Umbilical cord (tissue), 2 donors: Measurements from ENCODE around the gene PCCA. TPM values are rescaled to one million over a fixed set of nuclear protein-coding genes. Genes with fewer than 3 reads are reported as not detected.

Experiments used
- DNase-seq: peaks from one replicate; pipeline ENCODE4 v3.0.0-alpha.2; 2015; ENCODE audit warnings: low spot score
- total RNA-seq: library from RNA; depleted of rRNA; stranded (reverse); fragments of >200 nt; gene quantifications from one replicate; pipeline ENCODE4 v1.2.3, GENCODE V29; 2014; ENCODE audit warnings: low replicate concordance; ENCODE audit not compliant: insufficient read depth

Gene PCCA
- total RNA-seq, 1 donor from 2014 or later: 70.3 TPM

DNA sequence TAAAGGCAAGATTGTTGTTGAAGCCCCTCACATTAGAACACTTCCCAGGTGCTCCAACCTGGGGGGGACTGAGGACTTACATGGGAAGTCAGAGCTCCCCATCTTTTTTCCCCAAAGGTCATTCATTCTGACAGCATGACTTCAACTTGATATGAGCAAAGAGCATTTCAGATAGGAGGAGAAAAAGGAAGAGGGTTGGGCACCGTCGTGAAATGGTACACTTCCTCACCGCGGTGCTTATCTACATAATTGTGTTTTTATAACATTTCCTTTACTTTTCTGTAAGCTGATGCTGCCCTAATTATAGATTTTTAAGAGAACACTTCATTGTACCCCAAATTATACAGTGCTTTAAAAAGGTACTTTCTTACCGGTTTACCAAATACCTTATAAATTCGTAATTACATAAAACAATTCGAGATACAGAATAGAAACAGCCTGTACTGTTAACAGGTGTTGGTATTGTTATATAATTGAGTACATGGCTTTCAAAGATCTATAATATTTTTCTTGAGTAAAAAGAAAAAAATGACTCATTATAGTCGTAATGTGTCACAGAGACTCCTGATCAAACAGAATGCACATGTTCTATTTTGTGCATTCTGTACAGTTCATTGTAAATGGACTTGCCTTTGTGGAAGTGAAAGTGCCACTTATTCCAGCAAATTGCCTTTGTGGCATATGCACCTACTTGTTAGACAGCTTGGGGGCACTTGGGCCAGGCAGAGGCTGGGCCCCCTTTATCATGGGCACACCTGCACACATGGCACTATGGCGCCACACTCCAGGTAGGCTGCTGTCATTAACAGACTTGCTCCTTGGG, 417.9 kb downstream of the PCCA start:
- DNase-seq: no peak

DNA sequence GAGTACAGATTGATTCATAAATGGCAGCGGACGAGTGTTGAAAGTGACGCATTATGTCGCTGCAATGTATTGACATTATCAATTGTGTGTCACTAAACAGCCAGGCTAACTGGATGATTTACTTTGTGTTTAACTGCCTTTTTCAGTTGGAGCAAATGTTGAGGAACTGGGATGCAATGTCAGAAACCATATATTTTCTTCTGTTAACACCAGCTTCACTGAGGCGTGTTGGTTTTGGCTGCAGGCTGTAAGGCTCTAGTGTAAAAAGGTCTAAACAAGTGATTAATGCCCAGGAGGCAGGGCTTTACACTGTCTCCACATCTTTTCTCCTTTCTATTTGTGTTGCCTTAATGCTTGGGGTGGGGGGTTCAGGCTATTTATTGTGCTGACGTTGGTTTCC, 419.6 kb downstream of the PCCA start:
- no peak for DNase-seq

DNA sequence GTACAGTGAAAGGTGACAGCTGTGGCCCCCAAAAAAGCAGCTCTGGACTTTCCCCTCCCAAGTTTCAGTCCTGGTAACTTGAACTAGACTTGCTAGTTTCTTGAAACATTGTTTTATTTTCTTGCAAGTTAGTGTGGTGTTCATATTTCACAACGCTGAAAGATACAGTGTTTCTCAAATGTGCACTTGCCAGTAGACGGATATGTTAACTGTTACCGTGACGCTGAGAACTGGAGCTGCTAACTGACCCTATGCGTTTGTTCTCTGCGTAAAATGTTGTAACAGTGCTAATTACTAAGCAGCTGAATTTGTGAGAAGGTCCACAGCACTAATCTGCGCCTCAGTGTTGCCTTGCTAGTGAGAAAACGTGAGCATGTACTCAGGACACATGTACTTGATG, 420.1 kb downstream of the PCCA start:
- DNase-seq: no peak

DNA sequence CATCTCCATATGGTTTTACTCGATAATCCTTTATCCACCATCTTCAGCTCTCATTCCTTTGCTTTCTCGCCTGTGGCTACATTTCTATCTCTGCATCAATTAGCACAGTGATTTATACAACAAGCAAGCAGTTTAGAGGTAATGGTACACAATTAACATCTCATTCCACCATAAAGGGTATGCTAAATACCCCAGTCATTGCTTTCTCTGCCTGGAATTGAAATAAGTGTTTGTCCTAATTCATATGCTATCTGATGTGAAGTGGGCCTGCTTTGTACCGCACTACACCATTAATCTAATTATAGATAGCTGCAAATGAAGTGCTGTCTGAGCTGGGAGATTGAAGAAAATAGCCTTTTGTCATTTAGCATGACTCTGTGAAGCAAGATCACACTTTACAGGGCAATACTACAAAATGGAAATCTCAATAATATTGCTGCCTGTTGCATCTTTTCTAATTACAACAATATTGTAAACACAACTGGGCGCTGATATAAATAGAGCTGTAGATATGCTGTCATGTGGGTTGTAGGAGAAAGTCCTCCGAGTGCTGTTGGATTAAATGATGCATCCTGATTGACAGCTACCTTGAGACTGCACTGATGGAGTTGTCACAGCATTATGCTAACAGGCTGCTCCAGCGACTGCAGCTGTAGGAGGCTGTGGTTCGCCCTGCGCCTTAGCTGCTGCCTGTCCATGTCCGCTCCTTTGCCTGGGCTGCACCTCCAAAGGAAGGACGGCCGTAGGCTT, 421.5 kb downstream of the PCCA start:
- no peak for DNase-seq

DNA sequence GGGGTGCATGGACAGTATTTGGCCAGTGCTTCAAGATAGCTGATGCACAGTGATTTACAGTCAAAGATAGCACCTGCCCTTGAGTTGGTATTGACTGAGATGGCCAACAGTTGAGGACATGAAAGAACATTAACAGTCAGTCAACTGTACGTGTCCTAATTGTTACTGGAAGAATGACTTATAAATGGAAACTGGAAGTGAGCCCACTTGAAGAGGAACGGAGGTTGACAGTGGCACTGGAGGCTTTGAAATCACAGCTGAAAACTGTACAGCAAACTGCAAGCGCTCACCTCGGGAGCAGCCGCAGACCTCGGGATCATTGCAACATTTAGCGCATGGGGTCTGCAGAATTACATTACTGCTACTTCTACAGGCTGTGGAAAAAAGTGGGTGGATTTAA, 422.6 kb downstream of the PCCA start:
- no peak for DNase-seq

DNA sequence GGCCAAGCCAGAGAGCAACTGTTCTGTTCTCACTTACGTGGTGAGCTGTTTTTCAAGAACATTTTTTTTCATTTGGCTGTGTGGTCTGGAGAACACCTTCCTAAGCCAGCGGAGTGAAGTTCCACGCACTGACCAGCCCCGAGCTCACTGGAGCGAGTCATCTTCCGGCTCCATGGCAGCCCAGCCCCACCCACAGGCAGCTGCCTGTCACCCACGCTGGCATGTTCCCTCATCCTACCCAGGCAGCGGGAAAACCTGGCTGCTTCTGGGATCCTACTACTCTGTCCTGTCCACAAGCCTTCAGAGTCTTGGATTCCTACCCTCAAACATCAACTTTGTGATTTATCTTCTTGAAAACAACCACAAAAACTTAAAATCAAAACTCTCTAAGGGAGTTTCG, 423.5 kb downstream of the PCCA start:
- DNase-seq: no peak

DNA sequence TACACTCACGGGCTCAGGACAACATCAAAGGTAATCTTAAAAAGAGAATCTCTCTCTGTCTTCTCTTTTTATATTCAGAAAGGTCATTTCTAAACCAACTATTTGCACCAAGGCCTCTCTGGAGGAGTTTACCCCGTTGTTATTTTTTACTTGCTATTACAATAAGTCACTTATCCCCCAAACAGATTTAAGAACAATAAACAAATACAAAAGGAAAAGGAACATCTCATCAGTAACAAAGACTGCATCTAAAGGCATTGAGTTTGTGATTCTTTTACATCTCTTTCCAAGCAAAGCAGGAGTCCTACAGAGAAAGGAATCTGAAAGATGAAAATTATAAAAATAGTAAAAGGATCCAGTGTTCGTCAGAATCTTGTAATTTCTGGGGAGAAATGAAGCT, 424.3 kb downstream of the PCCA start:
- no peak for DNase-seq

DNA sequence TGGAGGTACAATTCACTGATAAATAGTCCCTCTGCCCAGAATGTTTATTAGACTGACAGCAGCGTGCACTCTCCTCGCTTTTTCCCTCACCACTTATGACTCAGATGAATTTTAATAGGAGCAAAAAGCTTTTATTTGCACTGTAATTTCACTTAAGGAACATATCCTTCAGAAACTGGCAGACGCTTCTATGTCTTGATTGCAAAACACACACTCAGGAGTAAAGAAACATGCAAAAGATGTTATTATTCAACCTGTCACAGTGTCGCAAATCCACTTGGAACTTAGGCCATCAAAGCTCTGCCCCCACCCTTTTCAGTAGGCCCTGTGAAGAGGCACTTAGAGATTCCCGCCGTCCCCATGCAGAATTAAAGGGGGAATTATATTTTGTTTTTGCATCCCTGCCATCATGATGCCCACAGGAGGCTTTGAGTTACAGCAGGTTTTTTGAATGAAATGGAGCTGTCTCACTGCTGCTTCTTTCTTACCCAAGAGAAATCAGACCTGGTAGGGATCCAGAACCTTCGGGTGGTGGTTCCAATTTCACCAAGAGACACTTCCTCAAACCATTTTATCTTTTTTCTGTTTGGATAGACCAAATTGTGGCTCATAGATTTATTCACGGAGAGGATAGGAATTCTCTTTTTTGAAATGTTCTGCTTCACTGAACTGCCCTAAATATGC, 425.2 kb downstream of the PCCA start:
- DNase-seq: no peak

DNA sequence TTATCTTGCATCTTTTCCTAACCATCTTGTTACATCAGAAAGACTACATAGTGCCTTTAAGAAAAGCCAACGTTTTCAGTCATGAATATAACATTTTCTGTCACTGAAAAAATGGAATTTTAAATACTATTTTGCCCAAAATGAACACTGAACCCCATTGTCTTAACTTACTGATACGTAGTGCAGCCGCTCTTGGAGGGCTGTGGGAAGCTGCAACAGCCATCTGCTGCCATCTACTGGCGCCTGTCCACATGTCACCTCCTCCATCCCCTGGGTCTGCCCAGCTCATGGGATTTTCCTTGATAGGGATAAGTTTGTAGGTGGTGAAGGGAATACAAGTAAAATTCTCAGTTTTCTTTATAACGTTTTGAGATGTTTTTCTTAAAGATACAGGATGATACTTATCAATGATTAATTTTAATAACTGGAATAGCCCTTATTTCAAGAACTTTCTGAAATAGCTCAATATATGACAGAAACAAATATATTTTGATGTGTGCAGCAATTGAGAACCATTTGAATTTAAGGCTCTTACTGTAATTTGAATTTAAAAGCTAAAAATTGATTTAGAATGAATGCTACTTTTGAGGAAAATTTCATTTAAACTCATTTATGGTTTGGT, 426.0 kb downstream of the PCCA start:
- DNase-seq: peak; percentile 72

DNA sequence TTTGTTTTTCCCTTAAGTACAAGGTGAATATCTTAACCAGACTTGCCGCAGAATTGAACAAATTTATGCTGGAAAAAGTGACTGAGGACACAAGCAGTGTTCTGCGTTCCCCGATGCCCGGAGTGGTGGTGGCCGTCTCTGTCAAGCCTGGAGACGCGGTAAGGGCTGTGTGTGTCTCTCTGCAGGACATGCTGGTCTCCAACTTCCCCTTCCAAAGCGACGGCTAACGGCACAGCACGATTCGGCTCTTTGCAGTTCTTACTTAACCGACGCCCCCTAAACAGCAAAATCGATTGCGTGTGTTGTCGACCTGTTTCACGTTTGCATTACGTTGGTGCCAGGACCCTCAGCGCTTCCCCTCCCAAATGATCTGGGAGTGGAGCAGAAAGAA, 426.5 kb downstream of the PCCA start:
- no peak for DNase-seq

DNA sequence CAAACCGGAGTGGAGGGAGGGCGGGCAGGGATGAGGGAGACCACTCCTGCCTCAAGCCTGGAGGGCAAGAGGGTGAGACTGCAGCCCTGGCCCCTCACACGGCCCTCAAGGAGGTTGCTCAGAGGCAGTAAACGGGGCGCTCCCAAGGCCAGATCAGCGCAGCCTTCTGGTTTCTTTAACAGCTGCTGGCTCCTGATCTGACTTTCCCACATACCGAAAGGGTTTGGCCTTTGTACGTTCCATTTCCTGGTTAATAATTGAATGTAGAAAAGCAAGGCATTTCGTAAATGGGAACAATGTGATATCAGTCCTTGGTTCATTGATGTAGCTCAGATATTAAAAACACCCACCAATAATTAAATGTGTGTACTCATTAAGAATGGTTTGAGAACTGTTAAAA, 428.2 kb downstream of the PCCA start:
- no peak for DNase-seq

DNA sequence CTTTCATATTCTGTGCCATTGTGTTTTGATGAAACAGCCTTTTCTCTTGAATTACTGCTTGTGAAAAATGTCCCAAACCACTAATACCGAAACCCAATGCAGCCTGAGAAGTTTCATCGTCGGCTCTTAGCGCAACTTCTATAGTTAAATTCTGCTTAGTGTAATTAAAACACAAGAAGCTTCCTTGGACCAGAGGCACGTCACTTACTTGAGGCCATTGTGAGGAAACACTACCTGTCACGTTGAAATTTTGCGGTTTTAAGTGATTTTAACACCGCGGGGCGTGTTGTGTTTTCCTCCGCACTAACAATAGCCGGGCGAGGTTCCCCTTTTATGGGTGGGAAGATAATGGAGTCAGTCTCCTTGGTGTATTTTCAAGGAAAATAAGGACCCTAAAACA, 428.8 kb downstream of the PCCA start:
- DNase-seq: no peak

DNA sequence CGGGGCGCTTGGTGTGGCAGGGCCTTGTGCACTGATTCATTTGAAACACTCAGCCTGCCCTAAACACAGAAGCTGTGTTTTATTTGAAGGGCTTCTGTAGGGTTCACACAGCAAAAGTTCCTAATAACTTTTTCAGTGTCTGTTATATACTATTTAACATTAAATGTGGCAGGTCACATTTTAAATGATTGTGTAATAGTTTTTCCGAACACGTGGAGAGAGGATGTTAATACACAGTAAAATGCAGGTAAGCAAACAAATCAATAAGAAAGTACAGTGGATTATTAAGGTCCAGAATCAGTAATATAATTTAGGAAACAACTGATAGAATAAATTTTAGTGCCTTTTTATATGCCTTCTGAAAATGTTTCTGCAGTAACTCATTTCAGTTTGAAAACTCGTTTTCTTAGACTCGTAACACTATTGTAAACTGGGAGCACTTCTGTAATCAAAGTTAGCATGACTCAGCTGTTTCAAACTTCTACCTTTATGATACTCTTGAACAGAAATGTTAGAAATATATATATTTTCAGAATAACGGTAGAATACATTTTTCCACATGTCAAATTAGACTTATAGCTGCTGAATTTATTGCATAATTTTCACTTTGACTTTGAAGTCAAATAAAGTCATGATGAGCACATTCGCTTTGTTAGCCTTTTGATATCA, 429.6 kb downstream of the PCCA start:
- no peak for DNase-seq

DNA sequence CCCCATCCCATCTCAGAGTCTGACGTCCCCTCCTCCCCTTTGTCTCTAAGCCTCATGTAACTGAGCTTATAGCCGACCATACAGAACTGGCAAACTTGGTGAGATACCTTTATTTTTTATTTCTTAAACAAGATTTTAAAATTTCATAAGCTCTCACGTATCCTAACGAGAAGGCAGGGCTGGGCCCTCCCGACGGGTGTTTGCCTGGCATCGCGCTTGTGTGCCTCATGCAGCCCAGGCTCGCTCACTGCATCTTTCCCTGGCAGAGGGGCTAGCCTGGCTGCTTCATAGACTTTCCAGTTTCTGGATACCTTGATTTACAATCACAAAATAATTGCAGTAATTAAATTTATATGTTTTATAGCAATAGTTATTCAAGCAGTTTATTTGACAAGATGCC, 430.7 kb downstream of the PCCA start:
- no peak for DNase-seq

DNA sequence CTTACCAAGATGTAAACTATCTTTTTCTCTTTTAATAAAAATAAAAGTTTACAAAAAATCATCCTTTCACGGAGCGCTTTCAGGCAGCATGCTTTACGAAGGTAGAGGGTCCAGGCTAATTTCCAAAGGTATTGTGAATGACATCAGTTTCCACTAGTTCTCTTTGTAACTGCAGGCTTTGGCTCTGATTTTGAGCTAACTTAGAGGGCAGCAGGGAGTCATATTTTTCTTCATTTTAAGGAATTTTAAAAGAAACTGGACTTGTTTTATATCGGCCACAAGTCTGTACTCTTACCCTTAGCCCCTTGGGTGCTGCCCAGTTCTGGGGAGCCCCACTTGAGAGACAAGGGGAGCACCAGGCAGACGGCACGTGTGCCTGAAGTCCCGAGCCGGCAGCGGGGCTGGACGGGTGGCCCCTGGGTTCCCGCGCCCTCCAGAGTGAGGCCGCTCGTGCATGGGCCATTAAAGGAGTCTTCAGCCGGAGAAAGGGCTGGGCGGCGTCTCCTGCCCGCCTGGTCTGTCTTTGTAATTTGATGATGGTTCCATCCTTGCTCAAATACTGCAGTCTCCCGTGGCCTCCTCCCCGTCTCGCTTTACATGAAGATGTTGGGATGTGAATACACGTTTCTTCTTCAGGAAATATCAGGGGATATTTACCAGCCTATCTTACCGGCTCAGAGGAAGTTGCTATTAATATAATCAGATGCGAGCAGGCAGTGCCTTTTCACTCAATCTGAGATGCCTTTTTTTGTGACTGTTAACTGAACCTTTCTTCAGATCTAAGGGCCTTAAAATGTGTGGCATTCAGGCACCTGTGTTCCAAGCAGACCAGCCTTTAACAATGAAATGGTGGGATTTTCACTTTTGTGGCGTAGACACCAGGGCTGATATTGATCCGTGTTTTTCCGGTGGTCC, 432.3 kb downstream of the PCCA start:
- DNase-seq: peak; percentile 26

DNA sequence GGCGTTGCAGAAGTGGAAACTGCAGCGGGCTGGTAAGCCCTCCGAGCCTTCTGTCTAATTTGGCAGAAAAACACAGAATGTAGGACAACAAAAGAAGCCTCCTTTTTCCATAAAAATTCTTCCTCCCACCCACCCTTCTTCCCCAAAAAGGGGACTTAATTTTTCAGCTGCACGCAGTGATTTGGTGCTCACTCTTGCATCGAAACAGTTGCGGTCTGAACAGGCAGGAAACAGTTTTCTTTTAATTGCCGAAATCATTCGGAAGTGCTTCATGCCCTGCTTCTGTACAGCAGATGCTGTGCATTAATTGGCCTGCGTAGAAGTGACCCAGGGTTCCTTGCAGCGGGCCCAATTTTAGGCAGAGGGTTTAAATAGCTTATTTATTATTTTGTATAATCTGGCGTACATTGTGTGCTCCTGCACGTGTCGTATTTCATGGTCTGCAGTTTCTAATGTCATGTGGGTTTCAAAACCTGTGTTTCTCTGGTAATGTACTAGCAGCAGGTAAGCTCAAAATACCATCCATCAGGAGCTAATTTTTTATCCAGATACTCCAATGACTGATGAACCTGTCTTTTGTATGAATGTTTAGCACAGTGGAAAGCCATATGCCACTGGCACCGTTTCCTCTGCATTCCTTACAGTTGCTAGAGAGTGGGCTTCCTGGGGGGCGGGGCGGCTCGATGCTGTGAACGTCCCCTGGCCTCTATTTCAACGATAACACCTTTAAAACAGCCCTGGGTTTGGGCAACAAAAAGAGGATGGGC, 433.1 kb downstream of the PCCA start:
- no peak for DNase-seq

DNA sequence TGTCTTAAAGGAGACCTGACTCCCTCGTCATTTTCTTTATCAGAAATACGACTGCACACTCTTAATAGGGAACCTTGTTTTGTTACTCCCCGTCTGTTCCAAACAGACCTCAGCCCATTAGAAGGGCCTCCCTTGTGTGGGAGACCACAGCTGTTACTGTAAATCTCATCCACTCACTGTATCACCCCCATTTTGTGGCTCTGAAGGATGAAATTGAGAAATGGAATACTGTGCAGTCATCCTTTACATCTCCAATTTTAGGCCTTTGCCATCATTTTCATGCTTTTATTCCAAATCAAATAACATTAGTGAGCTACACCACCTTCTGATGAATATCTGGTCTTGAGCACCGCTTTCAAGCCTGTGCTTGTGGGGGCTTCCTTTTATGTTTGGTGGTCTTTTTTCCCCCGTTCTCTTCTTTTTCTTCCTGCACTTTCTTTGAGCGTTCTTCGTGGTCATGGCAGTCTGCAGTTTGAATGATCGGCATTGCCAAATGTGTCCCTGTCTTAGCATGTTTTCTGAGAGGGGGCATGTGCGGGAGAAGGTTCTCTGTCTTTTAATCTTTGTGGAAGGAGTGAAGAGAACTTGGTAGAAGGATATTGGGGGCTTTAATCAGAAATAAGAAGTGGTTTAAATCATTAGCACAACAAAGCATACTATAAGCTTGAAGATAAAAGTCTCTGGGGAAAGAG, 433.9 kb downstream of the PCCA start:
- no peak for DNase-seq

DNA sequence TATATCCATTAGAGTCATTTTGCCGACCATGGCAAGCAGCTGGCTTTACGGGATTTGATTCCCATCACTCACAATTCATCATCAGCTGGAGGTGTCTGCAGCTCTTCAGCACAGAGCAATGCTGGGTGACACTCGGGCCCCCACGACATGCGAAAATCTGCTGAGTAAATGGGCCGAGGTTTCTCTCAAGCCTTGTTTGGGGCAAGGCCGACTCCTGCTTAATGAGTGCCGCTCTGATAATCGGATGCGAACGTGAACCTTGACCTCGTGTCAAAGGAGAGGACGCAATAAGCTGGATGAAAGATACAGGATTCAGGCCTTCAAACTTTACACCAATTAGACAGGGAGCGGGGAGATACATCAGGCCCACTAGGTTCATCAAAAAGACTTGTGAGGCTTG, 434.5 kb downstream of the PCCA start:
- DNase-seq: no peak

DNA sequence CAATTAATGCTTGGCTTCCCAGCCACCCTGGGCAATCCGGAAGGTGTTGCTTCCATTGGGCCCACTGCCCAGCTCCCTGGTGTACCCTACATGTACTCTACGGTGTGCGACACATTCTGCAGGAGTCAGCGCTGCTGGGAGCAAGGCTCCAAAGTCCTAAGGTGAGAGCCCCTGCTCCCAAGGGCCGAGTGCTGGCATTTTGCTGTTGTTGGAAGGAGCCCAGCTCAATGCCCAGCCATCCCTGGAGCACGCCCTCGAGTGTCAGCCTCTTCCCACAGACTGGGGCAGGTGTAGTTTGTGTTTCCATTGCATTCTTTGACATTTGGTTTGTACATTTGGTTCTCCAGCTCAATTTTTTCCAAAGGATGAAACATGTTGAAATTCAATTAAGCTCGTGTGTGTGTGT, 435.1 kb downstream of the PCCA start:
- DNase-seq: no peak
